Pancreas (tissue), 10 donors: ENCODE measurements around the gene ZNF784. TPM values are rescaled to one million over a fixed set of nuclear protein-coding genes. Genes with fewer than 3 reads are reported as not detected.
A peak's percentile ranks its signal among the peaks of the same experiment; 100 is the strongest.

ENCODE experiments used
- ATAC-seq, 4 donors: fragments of 200-7000 bp; cut with Tn5 transposase; one replicate each; pipeline versions ENCODE4 v1.8.0 to v1.9.1; 2020; ENCODE audit warnings: mild to moderate bottlenecking in 4 of 4, moderate library complexity in 4 of 4
- DNase-seq, 6 donors: peaks; one replicate each; pipeline ENCODE4 v3.0.0-alpha.2; 2020
- FAIRE-seq: peaks from 2 replicates; lab custom pipeline; 2012; peaks lifted over from hg19 to GRCh38; lab: Jason Lieb, UNC
- H3K27ac ChIP-seq, 4 donors: fragments of 200-600 bp; sonication (generic); 1 replicate in 3 of 4; 2 replicates in 1 of 4; pipeline versions ENCODE4 v1.5.0 to v1.8.0; 2020
- H3K27me3 ChIP-seq, 4 donors: fragments of 200-600 bp; one replicate each; pipeline ENCODE4 v1.8.0; 2021
- H3K36me3 ChIP-seq, 3 donors: fragments of 200-600 bp; sonication (generic) in 1 of 3; one replicate each; pipeline versions ENCODE4 v1.5.0 to v1.8.0; 2020 to 2021
- H3K4me1 ChIP-seq, 3 donors: fragments of 200-600 bp; one replicate each; pipeline ENCODE4 v1.8.0; 2021
- H3K4me3 ChIP-seq, 4 donors: fragments of 200-600 bp; sonication (generic) in 2 of 4; one replicate each; pipeline versions ENCODE4 v1.5.0 to v1.8.0; 2020 to 2021
- H3K9me3 ChIP-seq, 4 donors: fragments of 200-600 bp; one replicate each; pipeline ENCODE4 v1.8.0; 2021
- WGBS, 2 donors: extraction: QIAGEN DNeasy Blood & Tissue Kit; methylation state at CpG; one replicate each; pipeline ENCODE4 v1.1.7; 2013; 5-methylcytosine and 5-hydroxymethylcytosine counted together
- intact Hi-C, 3 donors: fragments of 100-400 bp; cut with DNase I; formaldehyde crosslinking; loops; one replicate each; pipeline versions ENCODE4 v1.11.1 to v1.14.2; 2022
- polyA plus RNA-seq, 2 donors: library from polyadenylated mRNA; stranded (reverse); fragments of 200-250 nt; gene quantifications; one replicate each; pipeline ENCODE4 v1.2.3, GENCODE V29; 2013
- total RNA-seq, 6 donors: library from RNA; stranded (reverse); fragmentation: NEBNext Ultra II Directional in 4 of 6; extraction: Animal tissue kit (Norgen Biotek cat#: 25700) in 4 of 6; gene quantifications; one replicate each; pipeline versions ENCODE4 v1.2.1 to v1.2.4, GENCODE V29; 2021 to 2023
- TF ChIP-seq, protein P1 (sequence below), 4 donors: fragments of 200-600 bp; sonication (generic) in 3 of 4; IDR thresholded peaks; one replicate each; pipeline versions ENCODE4 v1.5.0 to v1.8.0; 2021; ENCODE audit warnings: antibody characterized with exemption in 4 of 4
- donor health status: healthy with polysubstance abuse.
- donor health status: DM: no; HTN: no; CAD: no; lungs with moderate emphysema.
- donor health status: DM: no; HTN: no; CAD: no.
- donor health status: control.
- donor health status: control.
- donor health status: Bipolar disorder and iron deficiency.
- donor health status: DM: yes; HTN: yes; CAD: no.
- donor health status: DM: no; HTN: no; CAD: no.
- donor health status: DM: no; HTN: no; CAD: no.
- donor health status: DM: yes; HTN: yes; CAD: no.

Gene ZNF784
- total and polyA plus RNA-seq, 8 donors: 3.7 to 12.9 (median 5.1) TPM

DNA sequence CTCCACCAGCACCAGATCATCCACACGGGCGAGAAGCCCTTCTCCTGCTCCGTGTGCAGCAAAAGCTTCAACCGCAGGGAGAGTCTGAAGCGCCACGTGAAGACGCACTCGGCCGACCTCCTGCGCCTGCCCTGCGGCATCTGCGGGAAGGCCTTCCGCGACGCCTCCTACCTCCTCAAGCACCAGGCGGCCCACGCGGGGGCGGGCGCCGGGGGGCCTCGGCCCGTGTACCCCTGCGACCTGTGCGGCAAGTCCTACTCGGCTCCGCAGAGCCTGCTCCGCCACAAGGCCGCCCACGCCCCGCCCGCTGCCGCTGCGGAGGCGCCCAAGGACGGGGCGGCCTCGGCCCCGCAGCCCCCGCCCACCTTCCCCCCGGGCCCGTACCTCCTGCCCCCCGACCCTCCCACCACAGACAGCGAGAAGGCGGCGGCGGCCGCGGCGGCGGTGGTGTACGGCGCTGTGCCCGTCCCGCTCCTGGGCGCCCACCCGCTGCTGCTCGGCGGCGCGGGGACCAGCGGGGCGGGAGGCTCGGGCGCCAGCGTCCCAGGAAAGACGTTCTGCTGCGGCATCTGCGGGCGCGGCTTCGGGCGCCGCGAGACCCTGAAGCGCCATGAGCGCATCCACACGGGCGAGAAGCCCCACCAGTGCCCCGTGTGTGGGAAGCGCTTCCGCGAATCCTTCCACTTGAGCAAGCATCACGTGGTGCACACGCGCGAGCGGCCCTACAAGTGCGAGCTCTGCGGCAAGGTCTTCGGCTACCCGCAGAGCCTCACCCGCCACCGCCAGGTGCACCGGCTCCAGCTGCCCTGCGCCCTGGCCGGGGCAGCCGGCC lies 9.4 kb downstream of the ZNF784 start:
- H3K4me1 ChIP-seq: no peaks in the 10 kb centered on the region
- intact Hi-C loops: no loop called here
- H3K27ac ChIP-seq: no peak overlapping the region
- FAIRE-seq (no peak), DNase-seq (no peak), ATAC-seq (no peak)
- no peak overlapping the region for H3K4me3 ChIP-seq
- H3K36me3 ChIP-seq: peaks cover 0 to 23% (median 0%) of the 10 kb centered on the region in 3 donors
- WGBS, 2 donors: 96 to 97% methylated on average over 88 to 98 of the region's 98 CpGs
- H3K27me3 ChIP-seq: no peaks in the 10 kb centered on the region
- TF ChIP-seq, protein P1, sequence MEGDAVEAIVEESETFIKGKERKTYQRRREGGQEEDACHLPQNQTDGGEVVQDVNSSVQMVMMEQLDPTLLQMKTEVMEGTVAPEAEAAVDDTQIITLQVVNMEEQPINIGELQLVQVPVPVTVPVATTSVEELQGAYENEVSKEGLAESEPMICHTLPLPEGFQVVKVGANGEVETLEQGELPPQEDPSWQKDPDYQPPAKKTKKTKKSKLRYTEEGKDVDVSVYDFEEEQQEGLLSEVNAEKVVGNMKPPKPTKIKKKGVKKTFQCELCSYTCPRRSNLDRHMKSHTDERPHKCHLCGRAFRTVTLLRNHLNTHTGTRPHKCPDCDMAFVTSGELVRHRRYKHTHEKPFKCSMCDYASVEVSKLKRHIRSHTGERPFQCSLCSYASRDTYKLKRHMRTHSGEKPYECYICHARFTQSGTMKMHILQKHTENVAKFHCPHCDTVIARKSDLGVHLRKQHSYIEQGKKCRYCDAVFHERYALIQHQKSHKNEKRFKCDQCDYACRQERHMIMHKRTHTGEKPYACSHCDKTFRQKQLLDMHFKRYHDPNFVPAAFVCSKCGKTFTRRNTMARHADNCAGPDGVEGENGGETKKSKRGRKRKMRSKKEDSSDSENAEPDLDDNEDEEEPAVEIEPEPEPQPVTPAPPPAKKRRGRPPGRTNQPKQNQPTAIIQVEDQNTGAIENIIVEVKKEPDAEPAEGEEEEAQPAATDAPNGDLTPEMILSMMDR (IDR thresholded peaks at IDR 0.05): no peak
- no peaks in the 10 kb centered on the region for H3K9me3 ChIP-seq

- Histone ChIP-seq H3K27ac (no peak overlapping the region), H3K4me1 (no peaks in the 10 kb centered on the region), H3K4me3 (no peak overlapping the region), H3K27me3 (no peaks in the 10 kb centered on the region), H3K9me3 (no peaks in the 10 kb centered on the region), H3K36me3 (peaks cover 0 to 23% (median 0%) of the 10 kb centered on the region in 3 donors)
- DNase-seq (peak in 2 of 6 donors; percentile 34 to 70), FAIRE-seq (no peak), ATAC-seq (no peak)
- WGBS, 2 donors: 94% methylated on average over 69 to 75 of the region's 75 CpGs
- TF ChIP-seq, protein P1 (IDR thresholded peaks at IDR 0.05): no peak
- intact Hi-C loops: no loop called here
Measured at GRCh38 chr19:55613930-55614710, 10.2 kb downstream of the ZNF784 start.

- Histone ChIP-seq H3K9me3 (no peaks in the 10 kb centered on the region), H3K4me1 (no peaks in the 10 kb centered on the region), H3K27ac (no peak overlapping the region), H3K36me3 (peaks cover 0 to 23% (median 0%) of the 10 kb centered on the region in 3 donors), H3K27me3 (no peaks in the 10 kb centered on the region), H3K4me3 (no peak overlapping the region)
- TF ChIP-seq, protein P1 (IDR thresholded peaks at IDR 0.05): no peak
- intact Hi-C loops: no loop called here
- 92 to 93% methylated on average over 20 to 27 of the region's 27 CpGs for WGBS, 2 donors
- FAIRE-seq: no peak
- DNase-seq: peak in 1 of 6 donors; percentile 29
- ATAC-seq: no peak
Measured at GRCh38 chr19:55613396-55613795, 11.0 kb downstream of the ZNF784 start.

GRCh38 chr19:55611983-55612645 lies 12.3 kb downstream of the ZNF784 start:
- H3K4me1 ChIP-seq: no peaks in the 10 kb centered on the region
- intact Hi-C loops: no loop called here
- FAIRE-seq (no peak), ATAC-seq (no peak), DNase-seq (no peak)
- H3K36me3 ChIP-seq: peaks cover 0 to 18% (median 0%) of the 10 kb centered on the region in 3 donors
- WGBS, 2 donors: 83 to 92% methylated on average over 3 of the region's 3 CpGs
- H3K9me3 ChIP-seq: no peaks in the 10 kb centered on the region
- H3K27me3 ChIP-seq: no peaks in the 10 kb centered on the region
- TF ChIP-seq, protein P1 (IDR thresholded peaks at IDR 0.05): no peak
- no peak overlapping the region for H3K4me3 ChIP-seq
- no peak overlapping the region for H3K27ac ChIP-seq
